HG03108 (cell line): ENCODE results near the gene PARD3B.

Experiments
- ATAC-seq: cut with Tn5 transposase; IDR thresholded peaks from one replicate; pipeline ENCODE4 v1.9.1; 2021; ENCODE audit warnings: moderate library complexity; ENCODE audit not compliant: unreplicated experiment

PARD3B gene

GRCh38 chr2:205619600-205619999, 1074.3 kb downstream of the PARD3B start:
- ATAC-seq, result no peak

GRCh38 chr2:205627085-205627484, 1081.8 kb downstream of the PARD3B start:
- ATAC-seq, result no peak

- ATAC-seq, result no peak
These were observed 1083.1 kb downstream of the PARD3B start for GRCh38 chr2:205628422-205628821.

- ATAC-seq, result no peak
These were observed 1084.0 kb downstream of the PARD3B start for GRCh38 chr2:205629091-205629776.

- no peak for ATAC-seq
These were observed 1088.7 kb downstream of the PARD3B start for GRCh38 chr2:205633994-205634393.

GRCh38 chr2:205636549-205637319, 1091.5 kb downstream of the PARD3B start:
- no peak for ATAC-seq

GRCh38 chr2:205637320-205637602, 1092.0 kb downstream of the PARD3B start:
- no peak for ATAC-seq

- ATAC-seq, result no peak
These were observed 1092.7 kb downstream of the PARD3B start for GRCh38 chr2:205637779-205638503.

- no peak for ATAC-seq
These were observed 1095.4 kb downstream of the PARD3B start for GRCh38 chr2:205640716-205641115.

- ATAC-seq, result no peak
These were observed 1097.5 kb downstream of the PARD3B start for GRCh38 chr2:205642599-205643356.

GRCh38 chr2:205643391-205643885, 1098.2 kb downstream of the PARD3B start:
- no peak for ATAC-seq

- ATAC-seq, result no peak
These were observed 1098.7 kb downstream of the PARD3B start for GRCh38 chr2:205644018-205644417.

GRCh38 chr2:205646680-205647079, 1101.4 kb downstream of the PARD3B start:
- peak; percentile 99 for ATAC-seq

GRCh38 chr2:205650450-205650849, 1105.2 kb downstream of the PARD3B start:
- no peak for ATAC-seq

- ATAC-seq, result no peak
These were observed 1105.7 kb downstream of the PARD3B start for GRCh38 chr2:205650931-205651330.

GRCh38 chr2:205651719-205652118, 1106.4 kb downstream of the PARD3B start:
- no peak for ATAC-seq

GRCh38 chr2:205654878-205655605, 1109.8 kb downstream of the PARD3B start:
- ATAC-seq, result no peak

GRCh38 chr2:205655779-205656456, 1110.6 kb downstream of the PARD3B start:
- no peak for ATAC-seq

GRCh38 chr2:205656461-205656860, 1111.2 kb downstream of the PARD3B start:
- ATAC-seq, result no peak

GRCh38 chr2:205656941-205657340, 1111.7 kb downstream of the PARD3B start:
- no peak for ATAC-seq
